Spleen (tissue), 7 donors: Measurements from ENCODE around the gene SPX.

Source experiments
- POLR2A ChIP-seq, 3 donors: fragments of 450-650 bp; IDR thresholded peaks; one replicate each; pipeline ENCODE4 v1.5.1; 2017; ENCODE audit warnings: antibody characterized with exemption in 3 of 3, mild to moderate bottlenecking in 1 of 3
- POLR2AphosphoS5 ChIP-seq, 3 donors: sonication (generic); formaldehyde crosslinking; IDR thresholded peaks; one replicate each; pipeline ENCODE4 v1.5.1; 2017; ENCODE audit warnings: antibody characterized with exemption in 3 of 3
- TF ChIP-seq, protein P1 (sequence below), 11 experiments: fragments of 200-600 bp in 7 of 11; fragments of 450-650 bp in 4 of 11; sonication (generic) in 4 of 11; IDR thresholded peaks in 8 of 11; conservative IDR thresholded peaks in 3 of 11; 1 replicate in 7 of 11; 2 replicates in 4 of 11; pipeline versions ENCODE4 v1.4.0 to v1.8.0; 2016 to 2021; ENCODE audit warnings: antibody characterized with exemption in 11 of 11, inconsistent platforms in 4 of 11, mild to moderate bottlenecking in 1 of 11
- donor health status: DM: no; HTN: no; CAD: no; lungs with moderate emphysema.
- donor health status: DM: no; HTN: no; CAD: no.
- donor health status: DM: no; HTN: no; CAD: no.

DNA sequence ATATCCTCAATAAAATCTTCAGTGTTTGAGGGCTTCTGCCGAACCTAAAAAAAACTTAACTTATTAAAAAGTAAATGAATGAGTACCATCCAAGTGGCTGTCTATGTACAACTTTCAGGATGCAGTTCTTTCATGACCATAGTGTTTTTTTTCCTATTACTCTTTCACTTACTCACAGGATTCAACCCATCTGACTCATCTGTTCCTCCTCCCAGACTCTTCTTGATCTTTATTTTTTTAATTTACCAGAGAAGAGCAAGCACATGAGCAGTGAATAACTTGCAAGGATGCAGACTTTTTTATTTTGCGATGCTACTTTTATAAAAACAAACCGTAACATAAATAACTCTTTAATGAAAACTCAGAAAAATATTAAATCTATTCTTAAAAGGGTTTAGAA lies 49.1 kb upstream of the SPX start:
- TF ChIP-seq, protein P1, sequence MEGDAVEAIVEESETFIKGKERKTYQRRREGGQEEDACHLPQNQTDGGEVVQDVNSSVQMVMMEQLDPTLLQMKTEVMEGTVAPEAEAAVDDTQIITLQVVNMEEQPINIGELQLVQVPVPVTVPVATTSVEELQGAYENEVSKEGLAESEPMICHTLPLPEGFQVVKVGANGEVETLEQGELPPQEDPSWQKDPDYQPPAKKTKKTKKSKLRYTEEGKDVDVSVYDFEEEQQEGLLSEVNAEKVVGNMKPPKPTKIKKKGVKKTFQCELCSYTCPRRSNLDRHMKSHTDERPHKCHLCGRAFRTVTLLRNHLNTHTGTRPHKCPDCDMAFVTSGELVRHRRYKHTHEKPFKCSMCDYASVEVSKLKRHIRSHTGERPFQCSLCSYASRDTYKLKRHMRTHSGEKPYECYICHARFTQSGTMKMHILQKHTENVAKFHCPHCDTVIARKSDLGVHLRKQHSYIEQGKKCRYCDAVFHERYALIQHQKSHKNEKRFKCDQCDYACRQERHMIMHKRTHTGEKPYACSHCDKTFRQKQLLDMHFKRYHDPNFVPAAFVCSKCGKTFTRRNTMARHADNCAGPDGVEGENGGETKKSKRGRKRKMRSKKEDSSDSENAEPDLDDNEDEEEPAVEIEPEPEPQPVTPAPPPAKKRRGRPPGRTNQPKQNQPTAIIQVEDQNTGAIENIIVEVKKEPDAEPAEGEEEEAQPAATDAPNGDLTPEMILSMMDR (IDR thresholded peaks at IDR 0.05 in 8 of 11, conservative IDR thresholded peaks at IDR 0.05 in 3 of 11): no peak
- TF ChIP-seq POLR2A (IDR thresholded peaks at IDR 0.05) (no peak), POLR2AphosphoS5 (IDR thresholded peaks at IDR 0.05) (no peak)
